ENCODE results near the gene FOXN4. TPM values are rescaled to one million over a fixed set of nuclear protein-coding genes. Genes with fewer than 3 reads are reported as not detected.

FOXN4 gene
- total and polyA plus RNA-seq, 8 donors = 0.51 to 2.0 (median 1.1) TPM; not detected in 2

DNA sequence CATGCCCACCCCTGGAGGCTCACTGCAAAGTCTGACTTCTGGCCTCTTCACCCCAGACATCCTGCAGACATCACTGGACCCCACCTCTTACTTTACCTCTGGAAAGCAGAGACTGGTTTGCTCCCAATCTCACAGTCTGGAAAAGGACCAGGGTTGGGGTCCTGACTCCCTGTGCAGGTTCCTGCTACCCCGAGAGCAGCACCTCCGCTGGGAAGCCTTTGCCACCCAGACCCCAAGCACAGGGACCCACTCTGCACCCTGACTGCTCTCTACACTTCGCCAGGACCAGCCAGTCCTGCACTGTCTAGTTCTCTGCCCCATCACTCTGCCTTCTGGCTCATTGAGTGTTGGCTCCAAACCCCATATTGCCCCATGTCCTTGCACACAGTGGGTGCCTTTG is 16.0 kb downstream of the FOXN4 start:
- DNase-seq (no peak), ATAC-seq (no peak)
- Histone ChIP-seq H3K9me3 (no peaks in the 10 kb centered on the region), H3K27me3 (peaks cover 0 to 59% of the 10 kb centered on the region in 2 donors), H3K4me1 (no peaks in the 10 kb centered on the region), H3K4me3 (no peak overlapping the region), H3K27ac (no peak overlapping the region), H3K36me3 (no peaks in the 10 kb centered on the region)
- intact Hi-C loops (cut with DNase I) = no loop called here
- no peak for TF ChIP-seq CTCF (IDR thresholded peaks at IDR 0.05)

DNA sequence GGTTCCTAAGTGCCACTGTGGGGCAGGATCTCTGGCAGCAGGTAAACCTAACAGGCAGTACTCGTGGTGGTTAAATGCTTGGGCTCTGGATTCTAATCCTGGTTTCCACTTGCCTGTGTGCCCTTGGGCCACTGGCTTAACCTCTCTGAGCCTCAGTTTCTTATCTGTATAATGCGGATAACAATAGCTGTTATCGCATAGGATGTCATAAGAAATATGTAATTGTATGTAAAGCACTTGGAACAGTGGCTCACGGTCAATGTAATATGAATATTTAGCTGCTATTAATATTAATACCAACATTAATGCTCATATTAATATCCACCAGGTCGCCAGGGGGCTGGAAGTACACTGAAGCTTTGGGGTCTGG is 16.8 kb downstream of the FOXN4 start:
- H3K9me3 ChIP-seq = no peaks in the 10 kb centered on the region
- no peaks in the 10 kb centered on the region for H3K36me3 ChIP-seq
- ATAC-seq (no peak), DNase-seq (no peak)
- intact Hi-C loops (cut with DNase I) = no loop called here
- H3K27me3 ChIP-seq = peaks cover 0 to 67% of the 10 kb centered on the region in 2 donors
- no peak overlapping the region for H3K4me3 ChIP-seq
- H3K4me1 ChIP-seq = no peaks in the 10 kb centered on the region
- TF ChIP-seq CTCF (IDR thresholded peaks at IDR 0.05) = no peak
- no peak overlapping the region for H3K27ac ChIP-seq

DNA sequence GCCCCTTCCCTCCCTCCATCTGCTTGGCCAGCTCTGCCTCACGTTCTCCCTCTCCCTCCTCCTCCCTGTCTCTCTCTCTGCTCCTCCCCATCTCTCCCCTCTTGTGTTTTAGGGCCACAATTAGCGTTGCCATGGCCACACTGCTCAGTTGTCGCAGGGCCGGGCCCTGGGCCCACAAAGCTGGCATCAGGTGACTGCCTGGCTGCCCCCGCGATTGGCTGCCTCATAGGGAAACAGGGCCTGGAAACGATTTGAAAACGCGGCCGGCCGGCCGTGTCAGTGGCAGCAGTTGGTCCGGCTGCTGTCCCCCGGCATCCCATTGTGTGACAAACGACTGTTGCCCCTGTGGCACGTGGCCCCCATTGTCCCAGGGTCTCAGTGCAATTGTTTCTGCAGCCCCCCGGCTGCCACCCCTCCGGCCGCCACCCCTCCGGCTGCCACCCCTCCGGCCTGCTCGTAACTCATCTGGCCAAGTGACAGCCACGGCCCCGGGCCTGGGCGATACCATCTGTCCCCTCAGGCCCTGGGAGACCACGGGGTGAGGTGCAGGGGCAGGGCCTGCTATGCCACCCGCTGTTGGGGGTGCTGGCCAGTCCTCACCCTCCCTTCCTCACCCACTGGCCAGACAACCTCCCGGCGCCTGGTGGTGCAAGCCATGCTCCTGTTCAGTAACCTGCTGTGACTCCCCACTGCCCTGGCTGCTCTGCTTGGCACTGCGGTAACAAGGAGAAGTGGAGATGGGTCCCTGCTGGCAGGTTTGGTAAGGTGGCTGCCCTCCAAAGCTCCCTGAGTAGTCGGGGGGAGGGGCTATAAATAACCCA is 17.4 kb downstream of the FOXN4 start:
- Histone ChIP-seq H3K27me3 (peaks cover 0 to 73% of the 10 kb centered on the region in 2 donors), H3K36me3 (no peaks in the 10 kb centered on the region), H3K4me3 (peak overlapping the region in 1 of 2 donors; percentile 3), H3K4me1 (no peaks in the 10 kb centered on the region), H3K27ac (no peak overlapping the region), H3K9me3 (no peaks in the 10 kb centered on the region)
- peak; percentile 83 for ATAC-seq
- intact Hi-C loops (cut with DNase I) = no loop called here
- DNase-seq = peak in 2 of 4 donors; percentile 46 to 81
- TF ChIP-seq CTCF (IDR thresholded peaks at IDR 0.05) = no peak

DNA sequence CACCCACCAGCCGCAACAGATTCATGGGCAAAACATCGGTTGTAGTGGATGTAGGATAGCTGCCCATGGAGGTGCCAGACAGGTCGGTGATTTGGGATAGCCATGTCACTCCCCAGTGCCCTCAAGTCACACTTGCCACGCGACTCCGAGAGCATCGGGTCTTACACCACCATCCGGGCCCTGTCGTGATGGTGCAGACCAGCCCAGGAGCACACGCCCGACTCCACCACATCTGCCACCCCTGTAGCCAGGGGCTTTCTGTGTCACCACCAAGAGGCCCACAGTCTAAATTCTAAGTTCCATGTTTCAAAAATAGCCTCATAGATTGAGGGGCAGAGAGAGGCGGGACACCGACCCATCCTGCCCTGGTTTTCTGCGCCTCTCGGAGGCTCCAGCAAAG is 18.0 kb downstream of the FOXN4 start:
- Histone ChIP-seq H3K36me3 (no peaks in the 10 kb centered on the region), H3K4me1 (no peaks in the 10 kb centered on the region), H3K27ac (no peak overlapping the region), H3K27me3 (peaks cover 0 to 70% of the 10 kb centered on the region in 2 donors), H3K9me3 (no peaks in the 10 kb centered on the region), H3K4me3 (no peak overlapping the region)
- DNase-seq (no peak), ATAC-seq (no peak)
- TF ChIP-seq CTCF (IDR thresholded peaks at IDR 0.05) = no peak
- intact Hi-C loops (cut with DNase I) = no loop called here

DNA sequence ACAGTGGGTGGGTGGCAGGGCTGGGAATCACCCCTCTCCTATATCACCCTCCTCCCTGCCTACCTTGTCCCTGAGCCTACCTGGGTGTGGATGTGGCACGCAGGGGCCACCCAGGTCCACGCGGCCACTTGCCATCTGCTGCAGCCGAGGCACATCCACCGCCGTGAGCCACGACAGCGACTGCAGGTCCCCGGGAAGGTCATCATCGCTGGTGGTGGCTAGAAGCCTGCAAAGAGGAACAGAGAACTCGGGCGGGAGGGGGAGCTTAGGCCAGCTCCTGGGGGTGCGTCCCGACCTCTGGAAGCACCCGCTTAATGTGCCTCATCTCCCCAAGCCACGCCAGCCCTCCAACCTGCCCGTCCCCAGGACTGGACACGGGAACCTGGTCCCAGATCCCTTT is 19.0 kb downstream of the FOXN4 start:
- no peak for ATAC-seq
- peaks cover 0 to 64% of the 10 kb centered on the region in 2 donors for H3K27me3 ChIP-seq
- TF ChIP-seq CTCF (IDR thresholded peaks at IDR 0.05) = no peak
- H3K27ac ChIP-seq = no peak overlapping the region
- DNase-seq = no peak
- no peak overlapping the region for H3K4me3 ChIP-seq
- H3K36me3 ChIP-seq = no peaks in the 10 kb centered on the region
- no peaks in the 10 kb centered on the region for H3K4me1 ChIP-seq
- H3K9me3 ChIP-seq = no peaks in the 10 kb centered on the region
- intact Hi-C loops (cut with DNase I) = no loop called here
